PFSK-1 (cell line): ENCODE data around the gene LEP.

Source experiments
- FOXP2 ChIP-seq: optimal IDR thresholded peaks from 2 replicates; pipeline ENCODE3; 2011; ENCODE audit warnings: borderline replicate concordance, control low read depth, inconsistent platforms; ENCODE audit not compliant: insufficient read depth; ENCODE audit errors: extremely low read length, extremely low read depth
- POLR2AphosphoS5 ChIP-seq: IDR thresholded peaks from 2 replicates; pipeline ENCODE4 v1.6.1; 2012; ENCODE audit warnings: low read depth, mild to moderate bottlenecking, control low read depth, low read length, moderate library complexity
- REST ChIP-seq, 2 experiments: IDR thresholded peaks; 2 replicates each; pipeline versions ENCODE4 v1.6.1 to v1.8.0; 2011 to 2012; ENCODE audit warnings: low read depth in 2 of 2, low read length in 2 of 2, control low read depth in 1 of 2, inconsistent platforms in 1 of 2, mild to moderate bottlenecking in 1 of 2, moderate library complexity in 1 of 2; ENCODE audit not compliant: insufficient read depth in 1 of 2
- SIN3A ChIP-seq: IDR thresholded peaks from 2 replicates; pipeline ENCODE4 v1.6.1; 2012; ENCODE audit warnings: mild to moderate bottlenecking, low read length, moderate library complexity, borderline replicate concordance; ENCODE audit not compliant: insufficient read depth
- TAF1 ChIP-seq: IDR thresholded peaks from 2 replicates; pipeline ENCODE4 v1.6.1; 2012; ENCODE audit warnings: low read length, control low read depth, borderline replicate concordance; ENCODE audit not compliant: insufficient read depth

LEP gene

GRCh38 chr7:128247108-128247507 is 6.0 kb downstream of the LEP start:
- no peak for TF ChIP-seq REST (IDR thresholded peaks at IDR 0.05; ENCODE audit: insufficient read depth in 1 of 2, low read depth in 2 of 2, low read length in 2 of 2)
- no peak for TF ChIP-seq SIN3A
- no peak for TF ChIP-seq POLR2AphosphoS5
- TF ChIP-seq FOXP2, result no peak
- no peak for TF ChIP-seq TAF1

- no peak for TF ChIP-seq FOXP2
These were observed 6.6 kb downstream of the LEP start for GRCh38 chr7:128247640-128248194.

- TF ChIP-seq POLR2AphosphoS5, result no peak
- no peak for TF ChIP-seq REST (IDR thresholded peaks at IDR 0.05; ENCODE audit: insufficient read depth in 1 of 2, low read depth in 2 of 2, low read length in 2 of 2)
- TF ChIP-seq FOXP2, result no peak
- no peak for TF ChIP-seq SIN3A
- no peak for TF ChIP-seq TAF1
These were observed 10.3 kb downstream of the LEP start for GRCh38 chr7:128251337-128251736.

GRCh38 chr7:128253701-128254100 is 12.6 kb downstream of the LEP start:
- TF ChIP-seq REST (IDR thresholded peaks at IDR 0.05; ENCODE audit: insufficient read depth in 1 of 2, low read depth in 2 of 2, low read length in 2 of 2), result no peak
- TF ChIP-seq POLR2AphosphoS5, result no peak
- TF ChIP-seq TAF1, result no peak
- no peak for TF ChIP-seq SIN3A
- no peak for TF ChIP-seq FOXP2

GRCh38 chr7:128254470-128254869 is 13.4 kb downstream of the LEP start:
- TF ChIP-seq SIN3A (no peak), FOXP2 (no peak), REST (IDR thresholded peaks at IDR 0.05; ENCODE audit: insufficient read depth in 1 of 2, low read depth in 2 of 2, low read length in 2 of 2) (no peak), TAF1 (no peak), POLR2AphosphoS5 (no peak)
